K562 (cell line): ENCODE data around the gene MCU. TPM values are rescaled to one million over a fixed set of nuclear protein-coding genes. Genes with fewer than 3 reads are reported as not detected.

ENCODE experiments used
- ATAC-seq: fragments of 200-7000 bp; cut with Tn5 transposase; 3 replicates; pipeline ENCODE4 v1.9.1; 2020; ENCODE audit warnings: moderate library complexity
- BruUV-seq: library from RNA; stranded (reverse); fragments of 400-500 nt; replicated peaks from 2 replicates; lab custom pipeline; 2021; lab: Mats Ljungman, UMichigan
- CTCF ChIA-PET: fragments of 300-600 bp; formaldehyde crosslinking; extraction: SDS; loops from one replicate; lab custom pipeline; 2021; ENCODE audit warnings: low intra/inter-chr PET ratio; lab: Yijun Ruan, JAX
- POLR2A ChIA-PET: fragments of 300-600, 350-650 bp; sonication (Branson Sonifier 250); formaldehyde crosslinking; extraction: SDS; loops from one replicate; lab custom pipeline; 2021; ENCODE audit warnings: antibody characterized with exemption, inconsistent platforms; lab: Yijun Ruan, JAX
- DNase-seq, 4 experiments: peaks; one replicate each; pipeline versions ENCODE4 v3.0.0 to v3.0.0-alpha.2; 2011 to 2018; ENCODE audit warnings: low spot score in 3 of 4, mixed read lengths in 3 of 4; ENCODE audit errors: extremely low read depth in 1 of 4
- FAIRE-seq: peaks from 2 replicates; lab custom pipeline; 2011; peaks lifted over from hg19 to GRCh38; lab: Jason Lieb, UNC
- H2AFZ ChIP-seq: 2 replicates; pipeline ENCODE4 v1.6.0; 2011; ENCODE audit warnings: low read depth, low read length, control low read depth, inconsistent platforms
- H3K27ac ChIP-seq: fragments of 200-600 bp; 3 replicates; pipeline ENCODE4 v1.8.0; 2011; ENCODE audit warnings: low read depth, mild to moderate bottlenecking, control low read depth, inconsistent platforms, low read length, moderate library complexity, mixed read lengths; ENCODE audit errors: extremely low read depth
- H3K27me3 ChIP-seq, 2 experiments: fragments of 300-600 bp in 1 of 2; 2 replicates in 1 of 2; 3 replicates in 1 of 2; pipeline versions ENCODE4 v1.6.0 to v1.8.0; 2011; ENCODE audit warnings: inconsistent platforms in 2 of 2, low read length in 2 of 2, mild to moderate bottlenecking in 1 of 2, mixed read lengths in 1 of 2, moderate library complexity in 1 of 2; ENCODE audit not compliant: control insufficient read depth in 2 of 2, insufficient read depth in 2 of 2
- H3K36me3 ChIP-seq: fragments of 300-600 bp; 3 replicates; pipeline ENCODE4 v1.8.0; 2011; ENCODE audit warnings: mild to moderate bottlenecking, low read length, inconsistent platforms; ENCODE audit not compliant: control insufficient read depth, insufficient read depth
- H3K4me1 ChIP-seq, 2 experiments: fragments of 200-600 bp in 1 of 2; replicated peaks in 1 of 2; 2 replicates in 1 of 2; 3 replicates in 1 of 2; pipeline versions ENCODE4 v1.5.1 to v1.8.0; 2011; ENCODE audit warnings: inconsistent platforms in 2 of 2, low read length in 2 of 2, mild to moderate bottlenecking in 1 of 2, mixed read lengths in 1 of 2, moderate library complexity in 1 of 2; ENCODE audit not compliant: control insufficient read depth in 2 of 2, insufficient read depth in 2 of 2
- H3K4me2 ChIP-seq: 2 replicates; pipeline ENCODE4 v1.6.1; 2011; ENCODE audit warnings: low read length, control low read depth, inconsistent platforms, mixed read lengths; ENCODE audit not compliant: insufficient read depth
- H3K4me3 ChIP-seq: fragments of 200-600 bp; sonication (generic), shearing (Covaris generic); 2 replicates; pipeline ENCODE4 v1.5.1; 2016; ENCODE audit warnings: control low read depth, inconsistent platforms
- H3K79me2 ChIP-seq: fragments of 200-600 bp; 3 replicates; pipeline ENCODE4 v1.8.0; 2011; ENCODE audit warnings: low read length, inconsistent platforms; ENCODE audit not compliant: control insufficient read depth, insufficient read depth
- H3K9ac ChIP-seq, 2 experiments: 2 replicates each; pipeline versions ENCODE4 v1.6.0 to v1.6.1; 2011; ENCODE audit warnings: low read depth in 2 of 2, low read length in 2 of 2, control low read depth in 1 of 2, inconsistent platforms in 1 of 2, mild to moderate bottlenecking in 1 of 2, mixed read lengths in 1 of 2; ENCODE audit not compliant: insufficient read depth in 1 of 2
- H3K9me1 ChIP-seq: one replicate; pipeline ENCODE4 v1.6.0; 2011; ENCODE audit warnings: inconsistent platforms, mild to moderate bottlenecking, low read length, moderate library complexity; ENCODE audit not compliant: control insufficient read depth, insufficient read depth
- H3K9me3 ChIP-seq: replicated peaks from 2 replicates; pipeline ENCODE4 v1.5.1; 2011; ENCODE audit warnings: low read depth, low read length, inconsistent platforms; ENCODE audit not compliant: control insufficient read depth, insufficient read depth
- H4K20me1 ChIP-seq: replicated peaks from 2 replicates; pipeline ENCODE4 v1.6.1; 2011; ENCODE audit warnings: low read length, inconsistent platforms, mixed read lengths; ENCODE audit not compliant: control insufficient read depth, insufficient read depth
- BHLHE40 ChIP-seq: IDR thresholded peaks from 2 replicates; pipeline ENCODE4 v1.6.1; 2011; ENCODE audit warnings: low read length, improper control_type of control experiment
- GATAD2A ChIP-seq: fragments of 450-650 bp; IDR thresholded peaks from 2 replicates; pipeline ENCODE4 v1.6.1; 2017
- RREB1 ChIP-seq: fragments of 250-450 bp; sonication (Bioruptor Pico); IDR thresholded peaks from 2 replicates; pipeline ENCODE4 v1.4.0; 2020
- SMARCA5 ChIP-seq: fragments of 450-650 bp; IDR thresholded peaks from 2 replicates; pipeline ENCODE4 v1.6.1; 2016
- TAF15 ChIP-seq: fragments of 200-400 bp; formaldehyde crosslinking; IDR thresholded peaks from 2 replicates; pipeline ENCODE4 v1.6.1; 2017; ENCODE audit warnings: mild to moderate bottlenecking, low read depth, low read length, moderate library complexity
- TSHZ1 ChIP-seq: fragments of 250-450 bp; sonication (Bioruptor Pico); IDR thresholded peaks from 2 replicates; pipeline ENCODE4 v1.4.0; 2020; ENCODE audit warnings: mild to moderate bottlenecking, moderate library complexity
- ZBED1 ChIP-seq: IDR thresholded peaks from 2 replicates; pipeline ENCODE4 v1.6.1; 2014
- ZNF121 ChIP-seq: sonication (generic); formaldehyde crosslinking; conservative IDR thresholded peaks from 2 replicates; pipeline ENCODE4 v1.8.0; 2022; ENCODE audit warnings: missing genetic modification reagents
- WGBS: fragments of 100-300 bp; shearing (Covaris generic); methylation state at CpG from one replicate; pipeline ENCODE4 v1.1.6; 2016; ENCODE audit warnings: low coverage, mixed read lengths; ENCODE audit not compliant: insufficient coverage; ENCODE audit errors: missing lambda C conversion rate; 5-methylcytosine and 5-hydroxymethylcytosine counted together
- in situ Hi-C: fragments of 300-500 bp; cut with MboI; formaldehyde crosslinking; loops from 4 replicates; pipeline ENCODE4 v1.15.0; 2018; ENCODE audit warnings: inconsistent platforms, mixed read lengths
- intact Hi-C: fragments of 100-400 bp; cut with micrococcal nuclease; formaldehyde crosslinking; loops from 2 replicates; pipeline ENCODE4 v1.14.2; 2022
- polyA plus RNA-seq, 8 experiments: library from polyadenylated mRNA; depleted of rRNA in 4 of 8; stranded (reverse) in 5 of 8; unstranded in 3 of 8; fragments of >200 nt; fragmentation: Nextera tagmentation in 2 of 8; fragmentation: Illumina TruSeq in 1 of 8; extraction: Ambion mirVana in 2 of 8; extraction: Trizol in 1 of 8; gene quantifications; 2 replicates each; pipeline versions ENCODE4 v1.2.1 to v1.2.3, GENCODE V29; 2011 to 2014; ENCODE audit warnings: inconsistent platforms in 1 of 8, missing spikeins in 1 of 8
- total RNA-seq, 7 experiments: library from RNA; depleted of rRNA in 6 of 7; stranded (reverse); fragments of >200 nt in 6 of 7; fragmentation: Illumina TruSeq in 2 of 7; extraction: Trizol in 2 of 7; gene quantifications; 2 replicates each; pipeline versions ENCODE4 v1.2.1 to v1.2.3, GENCODE V29; 2011 to 2021; ENCODE audit warnings: low replicate concordance in 1 of 7

MCU gene
- total and polyA plus RNA-seq, 9 of the 15 experiments (the other 6 are each of a cell fraction or from before 2014, with no cell fraction given) = 8.2 to 88.8 (median 21.3) TPM

GRCh38 chr10:72881291-72881690 is 189.3 kb downstream of the MCU start:
- Histone ChIP-seq H3K9me3 (no peaks in the 10 kb centered on the region), H3K27me3 (no peaks in the 10 kb centered on the region), H3K4me3 (no peak overlapping the region), H3K79me2 (no peaks in the 10 kb centered on the region), H3K9ac (no peak overlapping the region), H4K20me1 (no peaks in the 10 kb centered on the region), H3K4me1 (no peaks in the 10 kb centered on the region), H3K9me1 (no peaks in the 10 kb centered on the region), H3K4me2 (no peak overlapping the region), H3K36me3 (no peaks in the 10 kb centered on the region), H3K27ac (no peak overlapping the region), H2AFZ (no peak overlapping the region)
- DNase-seq (no peak), ATAC-seq (no peak), FAIRE-seq (no peak)
- 71% methylated on average over 2 of the region's 2 CpGs for WGBS
- no TSS peak for BruUV-seq
- ChIA-PET CTCF (no interaction called here), POLR2A (no interaction called here)
- intact Hi-C loops (no loop called here), in situ Hi-C loops (loop anchor here (10.0 kb wide), 1 partner anchor 606 kb away; the partner anchor contains the start of gene DDIT4)
- TF ChIP-seq BHLHE40 (no peak), ZNF121 (peak; percentile 92)

GRCh38 chr10:72883861-72884260 is 191.9 kb downstream of the MCU start:
- H3K27ac ChIP-seq = no peak overlapping the region
- H3K4me2 ChIP-seq = no peak overlapping the region
- no peaks in the 10 kb centered on the region for H3K27me3 ChIP-seq
- H3K4me1 ChIP-seq = peaks cover 0 to 18% of the 10 kb centered on the region in 2 experiments; a peak in 3 of 5 replicates
- no peak overlapping the region for H3K9ac ChIP-seq
- no peak for FAIRE-seq
- no peak overlapping the region for H2AFZ ChIP-seq
- 76% methylated on average over 2 of the region's 2 CpGs for WGBS
- H3K79me2 ChIP-seq = no peaks in the 10 kb centered on the region
- in situ Hi-C loops (loop anchor here (10.0 kb wide), 1 partner anchor 609 kb away; the partner anchor contains the start of gene DDIT4), intact Hi-C loops (no loop called here)
- no peaks in the 10 kb centered on the region for H4K20me1 ChIP-seq
- ChIA-PET CTCF (interaction anchor here (0.7 kb wide), 1 partner anchor 10 kb away, joined by 4 read pairs; the partner anchor contains the start of gene OIT3), POLR2A (no interaction called here)
- no TSS peak for BruUV-seq
- no peak for ATAC-seq
- H3K9me3 ChIP-seq = no peaks in the 10 kb centered on the region
- H3K36me3 ChIP-seq = no peaks in the 10 kb centered on the region
- H3K9me1 ChIP-seq = no peaks in the 10 kb centered on the region
- H3K4me3 ChIP-seq = no peak overlapping the region
- no peak for DNase-seq
- TF ChIP-seq TAF15 = no peak
- no peak for TF ChIP-seq SMARCA5
- no peak for TF ChIP-seq ZBED1
- no peak for TF ChIP-seq GATAD2A
- no peak for TF ChIP-seq TSHZ1
- no peak for TF ChIP-seq RREB1 (CRISPR knock-in tag)
